ENCODE data around the gene CACNA2D4.
A peak's percentile ranks its signal among the peaks of the same experiment; 100 is the strongest.

Gene CACNA2D4

DNA sequence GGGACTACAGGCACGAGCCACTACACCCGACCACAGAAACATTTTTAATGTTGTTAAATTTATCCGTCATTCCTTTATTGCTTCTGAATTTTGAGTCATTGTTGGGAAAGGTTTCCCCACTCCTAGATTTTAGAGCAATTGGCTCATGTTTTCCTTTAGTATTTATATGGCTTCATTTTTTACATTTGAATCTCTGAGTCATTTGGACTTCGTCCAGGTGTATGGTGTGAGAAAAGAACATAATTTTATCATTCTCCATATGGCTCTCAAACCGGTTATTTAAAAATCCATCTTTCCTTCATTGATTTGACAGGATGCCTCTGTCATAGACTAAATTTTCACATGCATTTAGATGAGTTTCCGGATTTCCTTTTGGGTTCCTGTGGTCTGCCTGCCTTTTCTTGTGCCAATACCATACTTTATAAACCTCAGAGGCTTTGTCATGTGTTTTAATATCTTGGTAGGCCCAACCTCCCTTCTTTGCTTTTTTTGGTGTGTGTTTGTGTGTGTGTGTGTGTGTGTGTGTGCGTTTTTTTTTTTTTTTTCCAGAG, 67.2 kb downstream of the CACNA2D4 start:
- Histone ChIP-seq H3K36me3 (no peaks in the 10 kb centered on the region), H3K9me3 (peaks cover 0 to 13% (median 12%) of the 10 kb centered on the region in 3 donors), H3K4me3 (no peak overlapping the region), H3K27me3 (no peaks in the 10 kb centered on the region), H3K4me1 (peaks cover 0 to 10% (median 4%) of the 10 kb centered on the region in 4 donors), H3K27ac (peak overlapping the region in 1 of 2 donors; percentile 14)
- DNase-seq = no peak
- TF ChIP-seq, protein P1, sequence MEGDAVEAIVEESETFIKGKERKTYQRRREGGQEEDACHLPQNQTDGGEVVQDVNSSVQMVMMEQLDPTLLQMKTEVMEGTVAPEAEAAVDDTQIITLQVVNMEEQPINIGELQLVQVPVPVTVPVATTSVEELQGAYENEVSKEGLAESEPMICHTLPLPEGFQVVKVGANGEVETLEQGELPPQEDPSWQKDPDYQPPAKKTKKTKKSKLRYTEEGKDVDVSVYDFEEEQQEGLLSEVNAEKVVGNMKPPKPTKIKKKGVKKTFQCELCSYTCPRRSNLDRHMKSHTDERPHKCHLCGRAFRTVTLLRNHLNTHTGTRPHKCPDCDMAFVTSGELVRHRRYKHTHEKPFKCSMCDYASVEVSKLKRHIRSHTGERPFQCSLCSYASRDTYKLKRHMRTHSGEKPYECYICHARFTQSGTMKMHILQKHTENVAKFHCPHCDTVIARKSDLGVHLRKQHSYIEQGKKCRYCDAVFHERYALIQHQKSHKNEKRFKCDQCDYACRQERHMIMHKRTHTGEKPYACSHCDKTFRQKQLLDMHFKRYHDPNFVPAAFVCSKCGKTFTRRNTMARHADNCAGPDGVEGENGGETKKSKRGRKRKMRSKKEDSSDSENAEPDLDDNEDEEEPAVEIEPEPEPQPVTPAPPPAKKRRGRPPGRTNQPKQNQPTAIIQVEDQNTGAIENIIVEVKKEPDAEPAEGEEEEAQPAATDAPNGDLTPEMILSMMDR (IDR thresholded peaks at IDR 0.05) = no peak
- intact Hi-C loops (cut with DNase I; ENCODE audit: low total_unique reads) = no loop called here

DNA sequence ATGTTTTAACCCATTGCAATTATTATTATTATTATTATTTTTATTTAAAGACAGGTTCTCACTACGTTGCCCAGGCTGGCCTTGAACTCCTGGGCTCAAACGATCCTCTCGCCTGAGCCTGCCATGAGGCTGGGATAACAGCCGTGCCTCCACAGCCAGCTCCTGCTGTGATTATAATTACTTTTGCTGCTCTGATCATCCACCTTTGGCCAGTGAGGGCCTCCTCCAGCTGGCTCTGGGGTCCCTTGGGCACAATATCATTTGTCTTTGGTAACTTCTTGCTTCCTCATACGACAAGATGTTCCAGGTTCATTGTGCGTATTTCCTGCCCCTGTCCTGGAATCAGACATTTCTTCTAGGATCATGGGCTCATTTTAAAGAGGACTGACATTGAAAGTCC, 69.7 kb downstream of the CACNA2D4 start:
- H3K4me1 ChIP-seq = peaks cover 0 to 10% (median 4%) of the 10 kb centered on the region in 4 donors
- peak in 1 of 2 donors; percentile 16 for DNase-seq
- no peaks in the 10 kb centered on the region for H3K36me3 ChIP-seq
- TF ChIP-seq, protein P1 (IDR thresholded peaks at IDR 0.05) = no peak
- H3K4me3 ChIP-seq = no peak overlapping the region
- H3K27me3 ChIP-seq = peaks cover 0 to 10% of the 10 kb centered on the region in 2 donors
- H3K27ac ChIP-seq = no peak overlapping the region
- intact Hi-C loops (cut with DNase I; ENCODE audit: low total_unique reads) = no loop called here
- no peaks in the 10 kb centered on the region for H3K9me3 ChIP-seq

DNA sequence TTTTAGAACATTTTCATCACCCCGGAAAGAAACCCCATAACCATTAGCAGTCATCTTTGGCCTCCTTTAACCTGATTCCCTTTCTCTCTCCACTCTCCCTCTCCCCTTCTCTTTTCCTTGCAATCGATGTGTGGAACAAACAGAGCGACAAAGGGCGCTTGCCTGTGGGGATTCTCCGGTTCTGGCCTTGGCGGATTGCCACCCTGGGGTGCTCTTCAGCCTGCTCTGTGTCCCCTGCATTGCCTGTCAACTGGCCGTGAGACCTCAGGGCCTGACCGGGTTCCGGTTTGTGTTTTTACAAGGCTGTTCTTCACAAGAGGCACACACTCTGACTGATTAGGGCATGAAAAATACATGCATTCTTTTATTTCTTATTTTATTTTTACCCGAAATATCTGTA, 70.3 kb downstream of the CACNA2D4 start:
- peaks cover 0 to 13% of the 10 kb centered on the region in 2 donors for H3K27me3 ChIP-seq
- H3K4me3 ChIP-seq = no peak overlapping the region
- no peaks in the 10 kb centered on the region for H3K9me3 ChIP-seq
- H3K36me3 ChIP-seq = no peaks in the 10 kb centered on the region
- intact Hi-C loops (cut with DNase I; ENCODE audit: low total_unique reads) = no loop called here
- TF ChIP-seq, protein P1 (IDR thresholded peaks at IDR 0.05) = no peak
- peaks cover 0 to 10% (median 4%) of the 10 kb centered on the region in 4 donors for H3K4me1 ChIP-seq
- H3K27ac ChIP-seq = no peak overlapping the region
- DNase-seq = peak in 1 of 2 donors; percentile 48

DNA sequence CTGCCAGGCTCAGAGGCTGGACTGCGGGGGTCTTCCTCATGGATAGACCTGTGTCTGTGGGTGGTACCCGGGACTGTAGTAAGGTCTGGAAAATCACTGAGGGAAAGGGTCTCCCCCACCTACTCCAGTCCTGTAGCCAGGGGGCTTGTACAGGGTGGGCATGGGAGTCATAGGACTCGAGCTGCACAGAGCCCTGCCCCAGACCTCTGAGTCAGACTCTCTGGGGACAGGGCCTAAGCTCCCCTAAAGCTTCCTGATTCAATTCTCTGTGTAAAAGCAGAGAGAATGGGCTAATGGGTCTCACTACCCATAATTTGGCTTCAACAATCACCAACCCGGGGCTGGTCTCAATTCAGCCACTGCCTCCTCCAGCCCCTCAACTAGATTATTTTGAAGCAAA, 71.0 kb downstream of the CACNA2D4 start:
- Histone ChIP-seq H3K27ac (no peak overlapping the region), H3K9me3 (no peaks in the 10 kb centered on the region), H3K27me3 (peaks cover 0 to 20% of the 10 kb centered on the region in 2 donors), H3K36me3 (no peaks in the 10 kb centered on the region), H3K4me3 (no peak overlapping the region), H3K4me1 (peaks cover 0 to 10% (median 4%) of the 10 kb centered on the region in 4 donors)
- TF ChIP-seq, protein P1 (IDR thresholded peaks at IDR 0.05) = no peak
- peak in 1 of 2 donors; percentile 31 for DNase-seq
- intact Hi-C loops (cut with DNase I; ENCODE audit: low total_unique reads) = no loop called here

DNA sequence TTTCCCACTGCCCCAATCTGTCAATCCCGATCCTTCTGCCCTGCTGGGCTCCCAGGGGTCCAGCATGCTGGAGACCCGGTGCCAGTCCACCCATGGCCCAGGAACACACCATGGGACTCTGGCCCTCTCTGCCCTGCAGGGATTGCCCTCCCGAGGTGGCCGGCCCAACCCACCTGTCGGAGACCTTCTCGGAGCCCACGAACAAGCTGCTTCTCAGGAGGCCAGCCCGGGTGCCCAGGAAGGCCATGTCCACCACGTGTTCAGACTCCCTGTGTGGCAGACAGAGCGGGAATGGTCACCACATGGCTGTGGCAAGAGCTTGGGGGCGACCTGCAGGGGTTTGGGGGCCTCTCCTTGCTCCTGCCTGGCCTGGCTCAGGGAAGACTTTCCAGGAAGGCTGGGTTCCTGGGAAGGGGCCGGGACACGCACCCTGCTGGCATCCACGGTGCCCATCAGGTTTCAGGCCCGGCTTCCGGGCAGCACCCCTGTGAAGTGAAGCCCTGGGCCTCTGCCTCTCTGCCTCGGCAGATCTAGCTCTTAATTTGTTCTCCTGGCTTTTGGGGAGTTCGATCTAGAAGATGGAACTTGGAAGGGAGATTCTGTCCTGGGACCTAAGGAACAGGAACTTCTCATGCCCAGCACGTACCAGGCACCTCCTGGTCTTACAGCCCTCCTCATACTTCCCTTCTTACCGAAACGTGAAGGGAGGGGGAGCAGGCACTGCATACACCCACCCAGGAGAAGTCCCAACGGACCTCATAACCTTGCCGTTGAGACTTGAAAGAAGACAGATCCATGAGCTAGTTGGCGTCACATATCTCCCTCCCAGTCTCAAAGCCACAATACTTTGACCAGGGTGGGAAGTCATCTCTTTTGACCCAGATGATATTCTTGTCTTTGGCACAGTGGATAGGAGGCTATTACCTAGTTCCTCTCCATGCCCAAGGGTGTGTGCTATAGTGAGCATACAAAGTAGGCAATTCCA, 71.7 kb downstream of the CACNA2D4 start:
- peak in 1 of 2 donors; percentile 61 for DNase-seq

More for the DNA sequence above, 71.7 kb downstream of the CACNA2D4 start:
- H3K27me3 ChIP-seq = peaks cover 0 to 24% of the 10 kb centered on the region in 2 donors
- TF ChIP-seq, protein P1 (IDR thresholded peaks at IDR 0.05) = no peak
- H3K9me3 ChIP-seq = no peaks in the 10 kb centered on the region
- no peak overlapping the region for H3K4me3 ChIP-seq
- intact Hi-C loops (cut with DNase I; ENCODE audit: low total_unique reads) = no loop called here
- no peak overlapping the region for H3K27ac ChIP-seq
- peaks cover 0 to 9% (median 4%) of the 10 kb centered on the region in 4 donors for H3K4me1 ChIP-seq
- no peaks in the 10 kb centered on the region for H3K36me3 ChIP-seq
